Suppressor macrophage treated with lipopolysaccharide for 1 hour (primary cell): ENCODE measurements around the gene AKR1C1.
"Not testable (repeated sequence)": the region's sequence is repeated elsewhere in the genome, so short reads cannot be mapped to it uniquely, and the experiment has no call there.

Experiments
- DNase-seq, 3 donors: peaks; one replicate each; pipeline ENCODE4 v3.0.0-alpha.2; 2020 to 2022

The AKR1C1 gene

GRCh38 chr10:5019770-5020612, 56.8 kb downstream of the AKR1C1 start:
- not testable (repeated sequence) for DNase-seq

- DNase-seq, result peak; percentile 32 to 57 (median 34)
Observed at GRCh38 chr10:5021624-5022290, 58.5 kb downstream of the AKR1C1 start.

GRCh38 chr10:5023177-5023805, 60.1 kb downstream of the AKR1C1 start:
- peak in 2 of 3 donors; percentile 20 to 21 for DNase-seq

GRCh38 chr10:5025461-5025881, 62.3 kb downstream of the AKR1C1 start:
- DNase-seq, result peak; percentile 61 to 69 (median 68)

GRCh38 chr10:5030989-5031388, 67.8 kb downstream of the AKR1C1 start:
- no peak for DNase-seq

- peak in 2 of 3 donors; percentile 11 to 18 for DNase-seq
Observed at GRCh38 chr10:5031588-5031987, 68.4 kb downstream of the AKR1C1 start.

GRCh38 chr10:5032444-5032843, 69.2 kb downstream of the AKR1C1 start:
- not testable (repeated sequence) for DNase-seq
